Measurements from ENCODE around the gene NCCRP1.

NCCRP1 gene, protein sequence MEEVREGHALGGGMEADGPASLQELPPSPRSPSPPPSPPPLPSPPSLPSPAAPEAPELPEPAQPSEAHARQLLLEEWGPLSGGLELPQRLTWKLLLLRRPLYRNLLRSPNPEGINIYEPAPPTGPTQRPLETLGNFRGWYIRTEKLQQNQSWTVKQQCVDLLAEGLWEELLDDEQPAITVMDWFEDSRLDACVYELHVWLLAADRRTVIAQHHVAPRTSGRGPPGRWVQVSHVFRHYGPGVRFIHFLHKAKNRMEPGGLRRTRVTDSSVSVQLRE

GRCh38 chr19:39196860-39197562, at the start of gene NCCRP1:
NCCRP1 (plus strand) TSS chr19:39196964; CDS start chr19:39196983, 19 bp downstream.
- no peak for DNase-seq (ENCODE audit: low read depth)
- H3K4me3 ChIP-seq (ENCODE audit: control insufficient read depth, low read depth, low read length), result no peak within 1 kb of the TSS
- TF ChIP-seq, protein P1, sequence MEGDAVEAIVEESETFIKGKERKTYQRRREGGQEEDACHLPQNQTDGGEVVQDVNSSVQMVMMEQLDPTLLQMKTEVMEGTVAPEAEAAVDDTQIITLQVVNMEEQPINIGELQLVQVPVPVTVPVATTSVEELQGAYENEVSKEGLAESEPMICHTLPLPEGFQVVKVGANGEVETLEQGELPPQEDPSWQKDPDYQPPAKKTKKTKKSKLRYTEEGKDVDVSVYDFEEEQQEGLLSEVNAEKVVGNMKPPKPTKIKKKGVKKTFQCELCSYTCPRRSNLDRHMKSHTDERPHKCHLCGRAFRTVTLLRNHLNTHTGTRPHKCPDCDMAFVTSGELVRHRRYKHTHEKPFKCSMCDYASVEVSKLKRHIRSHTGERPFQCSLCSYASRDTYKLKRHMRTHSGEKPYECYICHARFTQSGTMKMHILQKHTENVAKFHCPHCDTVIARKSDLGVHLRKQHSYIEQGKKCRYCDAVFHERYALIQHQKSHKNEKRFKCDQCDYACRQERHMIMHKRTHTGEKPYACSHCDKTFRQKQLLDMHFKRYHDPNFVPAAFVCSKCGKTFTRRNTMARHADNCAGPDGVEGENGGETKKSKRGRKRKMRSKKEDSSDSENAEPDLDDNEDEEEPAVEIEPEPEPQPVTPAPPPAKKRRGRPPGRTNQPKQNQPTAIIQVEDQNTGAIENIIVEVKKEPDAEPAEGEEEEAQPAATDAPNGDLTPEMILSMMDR (IDR thresholded peaks at IDR 0.05; ENCODE audit: control insufficient read depth, insufficient read depth, low read depth, low read length, missing control alignments), result no peak

- TF ChIP-seq, protein P1 (IDR thresholded peaks at IDR 0.05; ENCODE audit: control insufficient read depth, insufficient read depth, low read depth, low read length, missing control alignments), result no peak
- no peak for DNase-seq (ENCODE audit: low read depth)
- H3K4me3 ChIP-seq (ENCODE audit: control insufficient read depth, low read depth, low read length), result no peak overlapping the region
Measured at GRCh38 chr19:39147480-39147879, 49.3 kb upstream of the NCCRP1 start.

- no peak overlapping the region for H3K4me3 ChIP-seq (ENCODE audit: control insufficient read depth, low read depth, low read length)
- no peak for DNase-seq (ENCODE audit: low read depth)
- TF ChIP-seq, protein P1 (IDR thresholded peaks at IDR 0.05; ENCODE audit: control insufficient read depth, insufficient read depth, low read depth, low read length, missing control alignments), result no peak
Measured at GRCh38 chr19:39148939-39149529, 47.7 kb upstream of the NCCRP1 start.

DNA sequence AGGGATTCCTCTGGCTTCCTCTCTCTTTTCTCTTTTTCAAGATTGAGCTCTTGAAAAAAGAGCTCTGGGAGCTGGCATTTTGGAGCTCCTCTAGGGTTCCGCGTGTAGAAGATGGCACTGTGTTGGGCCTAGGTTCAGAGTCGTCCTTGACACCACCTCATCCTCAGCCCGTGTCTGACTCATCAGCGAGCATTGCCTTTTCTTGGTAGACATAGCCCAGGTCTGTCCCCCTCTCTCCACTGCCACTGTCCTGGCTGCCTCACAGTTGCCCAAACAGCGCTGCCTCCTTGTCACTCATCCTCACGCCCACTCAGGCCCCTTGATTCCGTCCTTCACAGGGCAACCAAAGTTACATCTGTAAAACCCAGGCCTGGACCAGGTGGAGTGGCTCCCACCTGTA, 46.5 kb upstream of the NCCRP1 start:
- no peak overlapping the region for H3K4me3 ChIP-seq (ENCODE audit: control insufficient read depth, low read depth, low read length)
- TF ChIP-seq, protein P1 (IDR thresholded peaks at IDR 0.05; ENCODE audit: control insufficient read depth, insufficient read depth, low read depth, low read length, missing control alignments), result no peak
- DNase-seq (ENCODE audit: low read depth), result no peak

DNA sequence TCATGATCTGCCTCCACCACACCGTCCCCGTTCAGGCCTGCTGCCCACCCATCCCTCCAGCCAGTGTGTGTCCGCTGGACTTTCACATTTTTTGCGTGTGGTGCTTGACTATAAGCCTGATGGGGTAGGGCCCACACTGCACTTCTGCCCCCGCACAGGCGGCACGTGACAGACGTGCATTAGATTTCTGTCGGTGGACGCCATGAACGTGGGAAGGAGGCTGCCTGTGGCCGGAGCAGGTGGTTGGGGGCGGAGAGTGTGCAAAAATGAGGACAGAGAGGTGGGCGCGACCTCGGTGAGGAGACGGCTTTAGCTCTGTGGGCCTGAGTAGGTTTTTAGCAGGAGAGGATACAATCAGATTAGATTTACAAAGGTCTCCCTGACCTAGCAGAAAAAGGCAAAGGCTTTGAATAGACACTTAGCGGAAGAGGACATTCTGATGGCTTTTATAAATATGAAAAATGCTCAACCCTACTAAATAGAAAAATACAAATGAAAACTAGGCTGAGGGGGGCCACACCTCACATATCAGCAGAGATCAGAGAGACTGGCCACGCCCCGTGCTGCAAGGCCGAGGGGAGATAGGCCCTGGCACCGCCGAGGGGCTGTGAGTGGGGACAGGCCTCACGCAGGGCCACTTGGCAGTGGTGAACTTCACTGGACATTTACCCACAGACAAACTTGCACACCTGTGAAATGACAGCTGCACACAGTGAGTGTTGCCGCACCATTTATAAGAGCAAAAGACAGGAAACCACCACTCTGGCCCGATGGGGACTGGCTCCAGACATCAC, 45.8 kb upstream of the NCCRP1 start:
- TF ChIP-seq, protein P1 (IDR thresholded peaks at IDR 0.05; ENCODE audit: control insufficient read depth, insufficient read depth, low read depth, low read length, missing control alignments), result no peak
- no peak for DNase-seq (ENCODE audit: low read depth)
- H3K4me3 ChIP-seq (ENCODE audit: control insufficient read depth, low read depth, low read length), result no peak overlapping the region

- TF ChIP-seq, protein P1 (IDR thresholded peaks at IDR 0.05; ENCODE audit: control insufficient read depth, insufficient read depth, low read depth, low read length, missing control alignments), result no peak
- DNase-seq (ENCODE audit: low read depth), result no peak
- H3K4me3 ChIP-seq (ENCODE audit: control insufficient read depth, low read depth, low read length), result no peak overlapping the region
Measured at GRCh38 chr19:39152066-39152465, 44.7 kb upstream of the NCCRP1 start.

All from AG09309 (cell line).